HK-2 (cell line): ENCODE results near the gene PHC2.

Experiments used
- DNase-seq: peaks from one replicate; pipeline ENCODE4 v3.0.0-alpha.2; 2018; ENCODE audit not compliant: unreplicated experiment

PHC2 gene

DNA sequence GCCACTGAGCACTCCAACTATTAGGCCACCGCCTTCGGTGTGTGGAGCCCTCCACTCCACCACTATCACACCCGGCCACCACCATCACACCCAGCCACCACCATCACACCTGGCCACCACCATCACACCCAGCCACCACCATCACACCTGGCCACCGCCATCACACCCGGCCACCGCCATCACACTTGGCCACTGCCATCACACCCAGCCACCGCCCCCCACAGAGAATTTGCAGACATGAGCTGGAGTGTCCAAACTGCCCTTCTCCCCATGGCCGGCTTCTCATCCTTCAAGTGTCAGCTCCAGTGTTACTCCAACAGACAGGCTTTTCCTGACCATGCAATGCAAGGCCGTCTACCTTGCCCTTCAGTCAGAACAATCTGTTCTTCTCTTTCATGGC lies 59.6 kb downstream of the PHC2 start:
- no peak for DNase-seq

DNA sequence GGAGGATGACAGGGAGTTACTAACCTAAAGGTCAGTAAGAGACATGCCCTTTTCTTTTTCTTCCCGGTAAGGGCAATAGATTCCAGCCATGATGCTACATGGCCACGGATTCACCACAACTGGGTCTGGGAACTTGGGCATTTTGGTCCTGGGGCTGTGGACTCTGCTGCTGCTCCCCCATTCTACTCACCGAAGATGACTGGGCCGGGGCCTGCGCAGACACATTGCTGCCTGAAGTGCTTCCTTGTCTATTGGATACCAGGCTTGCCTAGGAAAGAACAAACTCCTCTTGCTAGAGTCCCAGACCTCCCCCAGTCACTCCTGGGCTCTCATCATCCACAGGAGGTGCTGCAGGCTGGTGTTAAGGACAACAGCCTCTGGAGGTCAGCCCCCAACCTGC lies 60.1 kb downstream of the PHC2 start:
- no peak for DNase-seq

DNA sequence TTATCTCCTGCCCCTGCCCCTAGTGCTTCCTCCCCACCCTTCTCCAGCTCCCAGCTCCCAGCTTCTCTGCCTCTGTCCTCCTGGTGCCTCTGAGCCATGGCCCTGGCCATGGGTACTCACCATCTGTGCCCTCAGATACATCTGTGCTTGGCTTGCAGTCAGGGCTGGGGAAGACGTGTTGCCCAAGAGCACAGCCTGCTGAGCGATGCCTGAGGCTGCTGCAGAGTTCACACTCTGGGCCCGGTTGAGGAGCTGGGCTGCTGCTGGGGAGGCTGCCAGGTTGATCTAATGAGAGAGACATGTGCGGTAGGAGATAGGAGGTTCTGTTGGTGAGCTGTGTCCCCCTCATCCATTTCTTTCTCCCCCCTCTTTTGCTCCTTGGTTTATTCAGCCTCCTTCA lies 60.6 kb downstream of the PHC2 start:
- no peak for DNase-seq

- DNase-seq, result no peak
Observed at GRCh38 chr1:33369764-33370163, 61.1 kb downstream of the PHC2 start.

DNA sequence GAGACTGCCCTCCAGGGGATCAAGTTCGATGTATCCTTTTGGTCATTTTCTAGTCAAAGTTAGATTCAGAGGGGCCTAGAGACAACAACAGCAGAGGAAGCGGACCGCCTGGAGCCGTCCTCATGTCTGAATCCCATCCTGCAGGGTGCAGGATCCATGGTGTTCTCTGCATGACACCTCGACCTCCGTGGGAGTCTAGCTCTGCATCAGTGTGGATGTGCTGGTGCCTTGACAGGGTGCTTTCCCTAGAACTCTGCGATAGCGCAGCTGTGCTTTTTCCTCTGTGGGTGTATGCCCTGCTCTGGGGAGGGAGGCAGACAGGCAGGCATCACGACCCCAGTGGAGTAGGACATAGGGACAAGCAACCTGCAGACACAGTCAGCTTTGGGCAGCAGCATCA lies 61.8 kb downstream of the PHC2 start:
- DNase-seq, result no peak

DNA sequence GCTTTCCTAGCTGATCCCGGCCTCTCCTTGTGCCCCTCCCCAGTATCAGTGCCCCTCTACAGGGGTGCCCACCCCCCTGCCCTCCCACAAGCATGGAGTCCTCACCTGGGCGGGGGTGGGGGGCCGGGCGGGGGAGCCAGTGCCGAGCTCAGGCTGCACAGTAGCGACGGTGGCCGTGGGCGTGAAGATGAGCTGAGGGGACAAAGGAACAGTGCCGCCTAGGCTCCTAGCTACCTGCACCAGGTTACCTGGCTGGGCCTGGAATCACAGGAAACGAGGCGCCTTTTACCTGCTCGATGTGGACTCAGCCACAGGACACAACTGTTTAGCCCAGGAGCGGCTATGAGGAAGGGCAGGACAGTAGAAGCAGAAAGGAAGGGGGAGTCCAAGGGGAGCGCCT lies 62.5 kb downstream of the PHC2 start:
- no peak for DNase-seq

GRCh38 chr1:33367485-33368405 lies 63.1 kb downstream of the PHC2 start:
- peak; percentile 88 for DNase-seq

DNA sequence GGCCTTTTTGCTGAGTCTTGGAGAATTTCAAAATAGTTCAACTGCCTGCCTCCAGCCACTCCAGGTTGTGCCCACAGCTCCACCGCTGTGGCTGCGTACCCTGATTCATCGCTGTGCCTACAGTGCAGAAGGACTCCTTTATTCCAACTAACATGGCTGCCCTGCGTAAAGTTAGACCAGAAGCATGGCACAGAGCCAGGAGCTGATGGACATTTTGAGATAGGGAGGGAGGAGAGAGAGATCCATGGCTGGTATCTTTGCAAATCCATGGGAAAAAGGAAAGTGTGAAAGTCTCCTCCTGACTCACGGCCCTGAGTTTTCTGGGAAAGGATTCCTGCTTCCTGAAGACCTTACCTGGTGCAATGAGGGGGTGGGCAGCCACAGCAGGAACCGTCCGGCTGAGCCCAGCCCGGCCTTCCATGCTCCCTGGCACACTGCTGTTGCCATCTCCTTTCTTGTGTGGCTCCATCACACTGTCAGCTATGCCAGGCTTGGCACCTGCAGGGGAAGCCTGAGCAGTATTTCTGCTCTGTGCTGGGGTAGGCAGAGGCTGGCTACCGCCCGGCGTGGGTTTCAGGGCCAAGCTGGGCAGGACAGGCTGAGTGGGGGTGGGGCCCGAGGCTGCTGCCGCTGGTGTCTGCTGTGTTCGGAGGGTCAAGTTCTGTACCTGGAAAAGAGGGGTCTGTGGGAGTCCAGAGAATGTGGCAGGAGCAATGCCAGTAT lies 64.0 kb downstream of the PHC2 start:
- DNase-seq, result no peak

GRCh38 chr1:33365560-33365997 lies 65.3 kb downstream of the PHC2 start:
- DNase-seq, result peak; percentile 70

DNA sequence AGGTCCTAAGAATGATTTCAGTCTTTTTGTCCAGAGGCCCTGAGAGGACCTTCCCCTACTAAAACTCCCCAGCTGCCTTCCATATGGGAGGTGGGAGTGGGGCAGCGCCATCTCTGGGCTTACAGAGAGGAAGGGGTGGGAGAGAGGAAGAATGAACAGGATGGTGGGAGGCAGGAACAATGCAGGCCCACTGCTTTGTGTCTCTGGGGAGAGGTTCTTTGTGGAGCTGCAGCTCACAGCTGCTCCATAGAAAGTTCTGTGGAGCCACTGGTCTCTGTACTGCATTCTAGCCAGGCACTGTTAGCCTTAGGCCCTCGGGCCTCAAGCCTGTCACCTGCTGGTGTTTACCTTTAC lies 66.4 kb downstream of the PHC2 start:
- no peak for DNase-seq

DNA sequence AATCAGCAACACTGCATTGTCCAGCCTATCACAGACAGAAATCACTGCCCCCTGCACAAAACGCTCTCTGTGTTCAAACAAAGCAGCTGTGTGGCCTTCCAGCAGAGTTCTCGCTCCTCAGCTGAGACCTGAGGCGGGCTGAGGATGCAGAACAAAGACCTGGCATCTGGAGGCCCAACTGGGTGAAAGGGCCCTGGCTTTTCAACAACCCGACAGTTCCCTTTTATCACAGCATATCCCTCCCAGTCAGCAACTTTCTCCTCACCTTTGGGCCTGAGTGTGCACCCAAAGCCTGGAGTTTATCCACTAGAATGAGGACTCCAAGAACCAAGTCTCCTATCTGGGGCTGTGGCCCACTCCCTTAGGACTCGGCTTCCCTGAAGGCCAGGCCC lies 67.4 kb downstream of the PHC2 start:
- no peak for DNase-seq

DNA sequence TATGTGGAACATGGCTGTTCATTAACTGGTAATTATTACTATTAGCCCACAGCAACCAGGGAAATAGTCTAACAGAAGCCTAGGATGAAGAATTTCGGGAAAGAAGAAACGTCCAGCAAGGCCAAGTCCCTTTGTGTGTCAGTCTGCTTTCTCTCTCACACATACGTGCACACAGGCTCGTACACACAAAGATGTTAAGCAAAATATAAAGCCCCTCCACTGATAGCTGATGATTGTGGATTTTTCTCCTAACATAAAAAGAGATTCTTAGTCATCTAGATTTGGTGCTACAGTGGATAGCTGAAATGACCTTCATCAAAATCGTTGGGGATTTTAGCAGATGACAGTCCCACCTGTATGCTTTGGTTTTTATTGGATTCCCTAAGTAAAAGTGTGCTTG lies 67.9 kb downstream of the PHC2 start:
- no peak for DNase-seq

DNA sequence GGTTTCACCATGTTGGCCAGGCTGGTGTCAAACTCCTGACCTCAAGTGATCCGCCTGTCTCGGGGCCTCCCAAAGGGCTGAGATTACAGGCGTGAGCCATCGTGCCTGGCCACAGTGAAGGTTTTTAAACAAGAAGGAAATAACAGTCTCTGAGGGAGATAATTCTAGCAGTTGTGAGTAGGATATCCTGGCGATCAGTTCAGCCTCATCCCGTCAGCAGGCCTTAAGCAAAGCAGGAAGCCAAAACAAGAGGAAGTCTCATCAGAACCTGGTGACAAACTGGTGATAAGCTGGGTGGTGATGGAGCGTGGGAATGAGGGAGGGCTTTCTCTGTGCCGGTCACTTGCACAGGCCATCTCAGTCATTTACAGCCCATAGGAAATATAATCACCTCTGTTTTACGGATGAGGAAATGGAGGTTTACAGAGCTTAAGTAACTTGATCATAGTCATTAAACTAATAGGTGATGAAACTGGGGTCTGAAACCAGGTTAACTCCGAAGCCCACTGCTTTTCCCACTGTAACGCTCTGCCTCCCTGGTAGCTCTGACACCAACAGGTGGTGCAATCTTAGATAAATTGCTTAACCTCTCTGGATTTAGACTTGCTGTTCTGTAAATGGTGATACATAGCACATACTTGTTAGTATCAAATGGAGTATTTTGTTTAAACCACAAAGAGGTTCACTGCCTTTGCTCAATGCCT lies 69.2 kb downstream of the PHC2 start:
- DNase-seq, result no peak

- DNase-seq, result no peak
Observed at GRCh38 chr1:33360367-33360766, 70.5 kb downstream of the PHC2 start.

DNA sequence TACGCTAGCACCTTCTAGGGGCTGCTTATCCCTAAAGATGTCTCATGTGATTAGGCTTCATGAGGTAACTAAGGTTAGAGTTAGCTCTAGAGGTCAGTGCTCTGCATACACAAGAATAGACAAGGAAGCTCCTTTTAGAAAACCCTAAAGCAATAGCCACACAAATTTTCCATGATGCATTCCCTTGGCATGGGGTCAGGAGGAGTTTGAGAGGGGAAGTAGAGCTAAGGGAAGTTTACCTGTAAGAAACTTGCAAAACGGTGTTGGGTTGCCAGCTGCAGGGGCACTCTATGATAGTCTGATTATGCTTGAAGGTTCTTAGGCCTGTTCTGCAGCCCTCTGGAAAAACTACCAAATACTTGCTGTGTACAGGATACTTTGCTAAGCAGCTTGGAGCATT lies 71.0 kb downstream of the PHC2 start:
- DNase-seq, result no peak

DNA sequence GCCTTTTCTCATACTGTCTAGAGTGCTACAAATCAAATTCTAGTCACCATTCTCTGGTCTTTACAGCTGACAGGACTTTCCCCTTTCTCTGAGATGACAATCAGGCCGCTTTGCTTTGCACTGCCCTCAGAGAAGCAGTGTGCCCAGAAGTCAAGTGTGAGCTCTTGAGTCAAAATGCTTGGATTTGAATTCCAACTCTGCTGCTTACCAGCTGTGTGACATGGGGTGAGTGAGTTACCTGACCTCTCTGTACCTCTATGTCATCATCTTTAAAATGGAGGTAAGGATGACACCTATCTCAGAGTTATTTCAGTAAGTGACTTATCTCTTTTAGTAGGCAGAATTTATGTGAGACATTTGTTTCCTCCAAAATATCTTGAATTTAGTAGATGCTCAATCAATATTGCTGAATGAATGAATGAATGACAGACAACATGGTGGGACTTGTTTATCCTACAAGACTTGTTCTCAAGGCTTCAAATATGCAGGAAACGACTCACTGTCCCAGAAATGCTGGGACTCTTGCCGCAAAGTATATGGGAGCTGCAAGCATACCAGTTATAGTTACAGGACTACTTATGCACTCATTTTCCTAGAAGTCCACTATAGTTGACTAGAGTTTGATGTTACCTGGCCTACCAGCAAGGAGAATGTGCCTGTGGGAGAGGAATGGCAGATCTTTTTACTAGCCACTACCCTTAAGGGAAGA lies 71.9 kb downstream of the PHC2 start:
- no peak for DNase-seq

DNA sequence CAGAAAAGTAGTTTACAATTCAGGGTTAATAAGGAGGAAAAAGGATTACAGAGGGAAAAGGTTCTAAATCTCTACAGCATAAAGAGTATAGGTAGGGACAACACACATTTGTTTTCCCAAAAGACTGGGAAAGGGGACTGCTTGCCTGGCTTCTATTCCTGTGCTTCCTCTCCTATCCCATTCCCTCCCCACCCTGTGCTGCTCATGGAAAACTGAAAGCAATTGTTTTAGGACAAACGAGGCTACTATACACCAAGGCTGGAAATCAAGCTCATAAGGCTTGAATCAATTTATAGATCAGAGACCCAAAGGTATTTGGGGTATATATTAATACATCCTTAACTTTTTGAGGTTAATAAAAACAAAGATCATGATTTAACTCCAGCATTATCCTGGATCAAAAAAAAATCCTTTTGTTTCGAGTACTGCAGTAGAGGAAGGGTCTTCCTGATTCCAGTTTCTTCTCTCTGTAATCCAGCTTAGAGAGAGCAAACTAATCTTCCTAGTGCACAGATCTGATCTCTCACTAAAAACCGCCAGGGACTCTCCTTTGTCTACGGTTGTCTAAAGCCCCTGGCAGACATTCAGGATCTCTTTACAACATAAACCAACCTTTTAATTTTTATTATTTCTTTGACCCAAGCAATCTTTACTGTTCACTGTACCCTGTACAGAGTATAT lies 72.6 kb downstream of the PHC2 start:
- no peak for DNase-seq

DNA sequence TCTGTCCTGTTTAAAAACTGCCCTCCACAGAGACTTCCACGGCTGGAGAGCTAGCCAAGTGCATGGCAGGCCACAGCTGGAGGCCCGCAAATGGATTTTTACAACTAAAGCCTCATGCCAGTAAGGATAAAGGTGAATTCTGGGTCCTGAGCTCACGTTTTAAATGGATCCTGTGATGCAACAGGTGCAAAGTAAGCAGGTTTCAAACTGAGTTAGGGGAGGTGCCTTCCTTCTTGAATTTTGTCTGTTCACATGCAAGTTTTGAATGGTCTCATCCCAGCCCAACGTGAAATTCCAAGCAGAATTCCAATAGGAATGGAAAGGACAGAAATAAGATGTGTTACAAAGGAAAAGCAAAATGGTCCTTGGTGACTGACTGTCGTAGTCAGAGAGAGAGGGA lies 73.8 kb downstream of the PHC2 start:
- no peak for DNase-seq

- DNase-seq, result no peak
Observed at GRCh38 chr1:33354707-33355316, 76.1 kb downstream of the PHC2 start.

GRCh38 chr1:33353531-33353930 lies 77.4 kb downstream of the PHC2 start:
- DNase-seq, result no peak

DNA sequence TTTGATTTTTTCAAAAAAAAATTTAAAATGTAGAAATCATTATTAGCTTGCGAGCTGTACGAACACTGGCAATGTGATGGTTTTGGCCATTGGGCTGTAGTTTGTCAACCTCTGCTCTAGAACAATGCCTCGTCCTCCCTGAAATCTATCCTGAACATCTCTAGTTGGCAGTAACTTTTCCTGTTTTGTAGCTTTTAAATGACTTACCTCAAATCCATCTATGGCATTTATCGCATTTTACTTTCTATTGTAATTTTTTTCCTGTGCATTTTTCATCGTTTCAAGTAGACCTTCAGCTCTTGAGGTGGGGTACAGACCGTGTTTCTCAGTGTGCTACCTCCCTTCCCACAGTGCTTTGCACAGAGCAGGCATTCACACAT lies 79.6 kb downstream of the PHC2 start:
- DNase-seq, result no peak
